Hair follicular keratinocyte (primary cell): ENCODE results near the gene CT47C1. TPM values are rescaled to one million over a fixed set of nuclear protein-coding genes. Genes with fewer than 3 reads are reported as not detected.

ENCODE experiments used
- total RNA-seq: library from RNA; depleted of rRNA; stranded (reverse); fragments of >200 nt; gene quantifications from 2 replicates; pipeline ENCODE4 v1.2.3, GENCODE V29; 2015

CT47C1 gene
- total RNA-seq: not detected in 2 replicates

GRCh38 chrX:119072744-119073143 is at the start of gene CT47C1:
Gene CT47C1, plus strand, starts transcription at chrX:119072993. Its CDS starts 233 bp downstream, at chrX:119073226.

Other genes with a start within 250 kb of the CT47C1 start
- gene ZCCHC12, start 249.2 kb upstream of the CT47C1 start, total RNA-seq: not detected in 2 replicates
- not detected in 2 replicates for gene LONRF3, start 98.4 kb upstream of the CT47C1 start, total RNA-seq
- not detected in 2 replicates for gene KIAA1210, start 54.8 kb downstream of the CT47C1 start, total RNA-seq
- 82.9 and 111 TPM in 2 replicates for gene PGRMC1, start 163.3 kb downstream of the CT47C1 start, total RNA-seq